Adrenal gland (tissue), 5 donors: Measurements from ENCODE around the gene PRKG1.

Source experiments
- CTCF ChIP-seq, 6 experiments: fragments of 450-650 bp in 4 of 6; fragments of 200-600 bp in 2 of 6; sonication (generic) in 1 of 6; IDR thresholded peaks; 1 replicate in 5 of 6; 2 replicates in 1 of 6; pipeline versions ENCODE4 v1.5.1 to v1.8.0; 2016 to 2021; ENCODE audit warnings: antibody characterized with exemption in 6 of 6, mild to moderate bottlenecking in 2 of 6, moderate library complexity in 1 of 6
- POLR2A ChIP-seq, 2 donors: fragments of 450-650 bp; IDR thresholded peaks; one replicate each; pipeline ENCODE4 v1.6.1; 2017; ENCODE audit warnings: antibody characterized with exemption in 2 of 2, mild to moderate bottlenecking in 2 of 2, moderate library complexity in 1 of 2
- donor health status: DM: no; HTN: no; CAD: no.

GRCh38 chr10:52078397-52078937 is 1004.2 kb downstream of the PRKG1 start:
- no peak for TF ChIP-seq CTCF (IDR thresholded peaks at IDR 0.05)
- TF ChIP-seq POLR2A (IDR thresholded peaks at IDR 0.05): no peak
